Middle frontal gyrus (tissue), 1 donor: Measurements from ENCODE around the gene ATP11A.
"Not testable (repeated sequence)": the region's sequence is repeated elsewhere in the genome, so short reads cannot be mapped to it uniquely, and the experiment has no call there.

Experiments
- DNase-seq: peaks from one replicate; pipeline ENCODE4 v3.0.0-alpha.2; 2015; ENCODE audit warnings: low spot score; ENCODE audit errors: extremely low spot score

The ATP11A gene

DNA sequence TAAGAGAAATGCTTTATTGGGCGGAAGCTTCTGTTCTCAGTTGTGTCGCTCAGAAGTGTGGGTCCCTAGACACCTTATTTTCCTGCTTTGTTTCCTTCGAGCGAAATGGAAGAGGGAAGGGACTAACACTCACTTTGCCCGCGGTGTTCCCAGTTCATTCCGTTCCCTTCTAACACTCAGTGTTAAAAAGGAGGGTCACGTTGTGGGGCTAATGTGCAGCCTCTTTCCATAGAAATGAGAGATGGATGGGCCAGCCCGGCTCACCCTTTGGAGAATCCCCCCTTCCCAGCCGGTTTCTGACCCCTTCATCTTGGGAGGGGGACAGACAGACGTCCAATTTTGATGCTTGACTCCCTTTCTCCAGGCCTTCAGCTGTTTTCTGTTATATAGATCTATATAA, 2.3 kb downstream of the ATP11A start:
- no peak for DNase-seq

DNA sequence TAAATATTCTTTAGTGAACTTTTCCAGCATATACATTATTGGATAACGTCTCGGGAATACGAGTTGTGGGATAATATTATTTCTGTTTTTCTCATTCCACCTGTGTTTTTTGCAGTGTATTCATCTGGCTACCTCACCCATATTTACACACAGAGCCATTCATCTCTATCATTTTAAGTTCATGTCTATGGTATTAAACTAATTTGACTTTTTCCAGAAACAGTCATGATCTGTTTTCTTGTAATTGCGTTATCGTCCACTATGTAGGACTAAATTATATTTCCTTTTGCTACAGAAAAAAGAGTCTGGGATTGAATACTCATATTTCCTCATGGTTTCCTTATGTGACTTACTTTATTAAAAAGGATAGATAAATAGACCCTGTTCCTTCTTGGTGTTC, 2.7 kb downstream of the ATP11A start:
- no peak for DNase-seq

DNA sequence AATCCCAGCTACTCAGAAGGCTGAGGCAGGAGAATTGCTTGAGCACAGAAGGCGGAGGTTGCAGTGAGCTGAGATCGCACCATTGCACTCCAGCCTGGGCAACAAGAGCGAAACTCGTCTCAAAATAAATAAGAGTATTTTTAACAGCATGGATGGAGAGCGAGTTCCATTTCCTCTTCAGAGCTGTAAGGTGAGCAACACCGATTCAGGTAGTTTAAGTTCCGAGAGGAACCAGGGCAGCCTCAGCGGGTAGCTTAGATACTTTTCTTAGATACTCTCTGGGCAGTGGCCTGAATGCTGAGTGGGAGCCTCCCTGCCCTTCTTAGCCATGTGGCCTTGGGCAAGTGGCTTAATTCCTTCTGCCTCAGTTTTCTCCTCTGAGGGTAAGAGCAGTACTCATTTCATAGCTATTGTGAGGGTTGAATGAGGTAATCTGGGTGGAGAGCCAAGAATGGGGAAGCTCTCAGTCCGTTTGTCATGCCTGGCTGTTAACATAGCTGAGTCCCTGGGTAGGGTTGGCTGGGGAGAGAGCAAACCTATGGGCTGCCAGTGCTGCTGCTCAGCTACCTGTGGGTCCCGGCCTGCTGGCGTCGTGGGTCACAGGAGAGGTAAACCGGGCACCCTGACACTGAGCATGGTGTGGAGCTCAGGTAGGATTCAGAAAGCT, 4.1 kb downstream of the ATP11A start:
- no peak for DNase-seq

DNA sequence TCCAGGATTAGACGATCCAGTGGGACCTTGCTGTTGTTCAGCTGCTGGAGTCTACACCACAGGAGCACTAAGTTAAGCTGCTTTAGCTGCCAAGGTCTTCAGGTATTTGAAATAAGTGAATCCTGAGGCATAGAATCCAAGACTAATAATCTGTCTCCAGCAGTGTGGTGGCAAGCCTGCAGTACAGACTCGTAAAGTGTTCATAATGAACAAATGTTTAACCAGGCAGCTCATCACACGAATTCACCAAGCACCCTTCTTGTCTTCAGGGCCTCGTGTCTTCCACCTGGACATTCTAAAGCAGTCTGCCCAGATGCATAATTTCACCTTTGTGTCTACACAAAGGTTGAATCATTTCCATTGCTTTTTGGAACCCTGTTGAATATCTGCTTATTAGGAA, 5.3 kb downstream of the ATP11A start:
- no peak for DNase-seq

DNA sequence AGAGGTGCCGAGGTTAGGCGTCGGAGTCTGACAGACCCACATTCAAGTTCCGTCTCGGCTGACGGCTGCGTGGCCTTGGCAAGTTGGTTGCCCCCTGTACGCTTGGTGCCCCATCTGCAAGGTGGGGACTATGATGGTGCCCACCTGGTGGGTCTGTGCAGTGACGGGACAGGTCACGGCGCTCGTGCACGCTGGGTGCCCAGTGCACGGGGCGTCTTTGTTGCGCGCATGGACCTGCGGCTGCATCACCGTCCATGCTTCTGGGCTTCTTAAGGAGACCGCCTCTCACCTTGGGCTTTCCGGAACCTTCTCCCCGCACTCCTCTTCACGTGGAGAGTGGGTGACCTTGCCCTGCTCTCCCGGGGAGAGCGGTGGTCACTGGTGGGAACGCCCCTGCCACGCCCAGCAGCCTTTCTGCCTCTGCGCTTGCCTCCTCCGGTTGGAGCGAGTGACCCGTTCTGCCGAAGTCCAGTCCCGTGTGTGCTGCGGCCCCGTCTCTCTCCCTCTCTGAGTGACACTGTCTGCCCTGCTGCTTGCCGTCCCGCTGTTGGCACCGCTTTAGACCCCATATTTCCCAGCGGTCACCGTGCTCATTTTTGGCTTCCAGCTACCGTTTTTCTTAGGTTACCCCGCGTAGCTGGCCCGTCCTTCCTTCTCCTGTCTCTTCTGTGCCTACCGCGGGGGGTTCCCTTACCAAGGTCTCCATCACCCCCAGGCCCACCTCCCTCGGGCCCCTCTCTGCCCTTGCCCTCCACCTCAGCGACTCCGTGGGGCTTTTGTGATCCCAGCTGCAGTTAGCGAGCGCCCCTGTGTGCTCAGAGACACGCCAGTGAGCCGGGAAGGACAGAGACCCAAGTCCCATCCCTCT, 6.4 kb downstream of the ATP11A start:
- DNase-seq: no peak

DNA sequence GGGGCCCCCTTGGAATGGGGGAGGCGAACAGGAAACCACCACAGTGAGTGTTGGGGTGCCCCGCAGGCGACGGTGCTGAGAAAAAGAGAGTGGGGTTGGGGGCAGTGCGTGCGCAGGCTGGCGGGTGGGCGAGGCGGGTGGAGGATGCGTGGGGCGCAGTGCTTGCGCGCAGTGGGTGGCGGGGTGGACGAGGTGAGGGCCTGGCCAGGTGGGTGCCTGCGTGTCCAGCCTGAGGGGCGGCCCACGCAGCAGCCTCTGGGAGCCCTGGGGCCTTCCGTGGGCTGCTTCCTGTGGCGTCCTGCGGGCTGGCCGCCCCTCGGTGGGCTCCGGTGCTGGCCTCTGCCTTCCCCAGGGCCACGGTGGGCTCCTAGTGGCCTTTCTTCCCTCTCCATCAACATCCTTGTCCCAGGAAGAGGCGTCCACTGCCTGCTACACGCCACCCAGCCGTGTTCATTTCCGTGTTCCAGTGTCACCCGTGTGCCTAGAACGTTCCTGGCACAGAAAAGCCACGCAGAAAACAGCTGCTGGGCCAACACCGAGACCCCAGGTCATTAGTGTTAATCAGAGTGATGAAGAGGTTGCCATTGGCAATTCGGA, 7.1 kb downstream of the ATP11A start:
- DNase-seq: no peak

DNA sequence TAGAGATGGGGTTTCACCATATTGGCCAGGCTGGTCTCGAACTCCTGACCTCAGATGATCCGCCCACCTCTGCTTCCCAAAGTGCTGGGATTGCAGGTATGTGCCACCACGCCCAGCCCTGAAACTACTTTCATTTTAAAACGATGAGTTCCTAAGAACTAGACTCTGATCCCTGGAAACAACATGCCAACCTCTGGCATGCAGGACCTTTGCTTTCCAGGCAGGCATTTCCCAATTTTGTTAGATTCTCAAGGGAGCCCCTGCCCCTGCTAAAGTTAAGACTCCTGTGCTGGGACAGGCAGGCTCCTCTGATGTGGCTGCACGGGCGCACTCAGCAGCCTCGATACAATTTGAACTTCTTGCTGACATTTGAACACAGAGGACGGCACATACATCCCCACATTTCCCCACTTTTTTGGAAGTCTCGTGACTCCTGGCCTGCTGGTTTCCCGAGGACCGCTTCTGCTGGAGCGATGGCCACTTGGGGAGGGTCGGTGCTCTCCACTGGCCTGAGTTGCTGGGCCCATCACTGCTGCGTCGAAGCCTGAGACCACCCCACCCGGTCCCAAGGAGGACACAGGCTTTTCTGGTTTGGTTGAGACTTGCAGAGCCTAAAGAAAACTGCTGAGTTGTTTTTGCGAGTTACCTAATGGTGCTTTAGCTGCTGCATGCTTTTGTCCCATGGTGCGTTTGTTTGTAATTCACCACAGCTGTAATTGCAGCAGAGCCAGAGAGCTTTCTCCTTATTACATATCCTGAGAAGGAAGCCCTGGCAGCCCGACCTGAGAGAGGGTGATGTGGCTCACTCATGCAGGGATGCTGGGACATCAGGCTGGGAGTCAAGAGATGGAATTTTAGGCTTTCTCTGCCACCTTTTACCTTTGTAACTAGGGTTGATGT, 8.2 kb downstream of the ATP11A start:
- no peak for DNase-seq

DNA sequence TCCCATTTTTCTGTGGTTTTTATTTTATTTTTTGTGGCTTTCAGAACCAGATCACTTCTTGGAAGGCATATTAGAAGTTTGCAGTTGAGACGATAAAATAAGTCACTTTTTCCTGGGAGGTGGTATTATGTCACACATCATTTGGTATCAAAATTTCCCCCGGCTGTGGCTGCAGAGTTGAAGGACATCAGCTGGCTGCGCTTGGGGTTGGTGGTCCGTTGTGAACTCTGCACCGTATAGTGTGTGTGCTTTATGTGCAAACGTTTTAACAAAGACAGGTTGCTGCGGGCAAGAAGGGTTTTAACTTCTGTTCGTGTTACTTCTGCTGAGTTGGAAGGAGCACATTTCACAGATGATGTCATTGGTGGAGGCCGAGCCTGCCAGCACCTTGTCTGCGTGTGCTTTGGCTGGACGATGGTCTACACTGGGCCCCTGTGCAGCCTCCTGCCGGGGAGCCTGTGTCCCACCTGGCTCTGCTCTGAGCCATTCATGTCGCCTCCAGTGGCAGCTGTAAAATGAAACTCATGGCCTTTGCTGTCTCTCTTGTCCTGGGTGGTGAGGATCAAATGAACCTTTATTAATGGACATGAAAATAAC, 9.6 kb downstream of the ATP11A start:
- no peak for DNase-seq

DNA sequence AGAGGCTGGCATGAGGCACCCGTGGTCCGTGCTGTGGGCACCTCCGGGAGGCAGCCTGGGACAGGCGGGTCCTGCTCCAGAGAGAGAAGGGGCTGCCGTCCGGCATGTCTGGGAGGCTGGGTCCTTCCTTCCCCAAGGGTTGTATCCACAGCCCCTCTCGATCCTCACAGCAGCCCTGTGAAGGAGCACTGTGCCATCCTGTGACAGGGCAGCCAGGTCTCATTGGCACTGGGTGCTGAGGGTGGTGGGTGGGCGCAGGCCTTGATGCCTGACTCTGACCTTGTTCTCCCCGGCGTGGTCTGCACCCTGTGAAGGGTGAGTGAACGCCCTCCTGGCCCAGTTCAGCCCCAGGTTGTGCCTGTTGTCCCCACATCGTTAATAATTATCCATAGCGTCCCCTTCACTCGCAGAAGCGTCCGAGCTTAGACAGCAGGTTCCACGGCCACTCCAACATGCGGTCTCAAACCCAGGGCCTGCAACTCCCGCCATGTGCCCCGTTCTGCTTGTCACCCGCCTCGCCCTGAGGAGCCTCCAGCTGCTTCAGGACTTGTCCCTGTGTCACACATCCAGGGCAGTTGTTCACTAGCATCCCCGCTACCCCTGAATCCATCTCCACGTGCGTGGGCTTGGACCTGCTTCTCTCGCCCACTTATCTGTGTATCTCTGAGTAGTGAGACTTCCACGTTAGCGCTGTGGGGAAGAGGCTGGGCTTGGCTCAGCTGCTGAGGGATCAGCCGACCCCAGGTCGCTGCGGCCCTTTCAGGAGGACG, 10.6 kb downstream of the ATP11A start:
- no peak for DNase-seq

DNA sequence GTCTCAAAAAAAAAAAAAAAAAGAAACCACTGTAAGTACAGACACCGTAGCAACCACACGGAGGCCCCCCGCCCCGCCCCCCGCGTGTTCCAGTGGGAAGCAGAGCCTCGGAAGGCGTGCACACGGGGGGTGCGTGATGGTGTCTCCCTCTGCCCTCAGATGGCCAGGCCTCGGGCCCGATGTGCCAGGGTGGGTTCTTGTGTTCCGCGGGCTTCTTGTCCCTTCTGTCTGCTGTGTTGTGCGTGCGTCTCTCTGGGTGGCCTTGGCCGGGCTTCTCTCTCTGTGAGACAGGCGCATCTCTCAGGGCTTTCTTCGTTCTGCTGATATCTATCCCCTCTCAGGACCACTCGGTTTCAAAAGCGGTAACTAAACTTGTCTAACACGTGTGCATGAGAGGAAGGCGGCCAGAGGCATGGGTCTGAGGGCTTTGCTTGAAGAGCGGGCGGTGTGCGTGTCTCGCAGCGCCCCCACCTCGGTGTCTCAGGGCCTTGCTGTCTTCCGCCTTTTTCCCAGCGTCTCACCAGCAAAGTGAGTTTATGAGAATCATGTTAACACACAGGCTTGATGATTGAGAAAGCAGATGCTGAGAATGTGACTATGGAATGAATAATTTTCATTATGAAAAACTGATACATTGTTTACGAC, 12.6 kb downstream of the ATP11A start:
- no peak for DNase-seq

DNA sequence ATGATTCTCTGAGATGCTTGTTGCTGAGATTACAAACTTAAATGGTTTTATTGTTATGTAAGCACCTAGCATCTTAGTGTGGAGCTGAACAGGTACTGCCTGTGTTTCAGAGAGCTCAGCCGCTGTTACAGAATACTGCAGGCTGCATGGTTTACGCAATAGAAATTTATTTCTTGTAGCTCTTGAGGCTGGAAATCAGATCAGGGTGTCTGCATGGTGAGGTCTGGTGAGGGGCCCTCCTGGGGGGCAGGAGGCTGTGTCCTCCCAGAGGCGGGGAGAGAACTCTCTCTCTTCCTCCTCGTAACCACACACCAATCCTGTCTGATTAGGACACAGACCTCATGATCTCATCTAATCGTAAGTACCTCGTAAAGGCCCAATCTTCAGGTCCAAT, 13.1 kb downstream of the ATP11A start:
- no peak for DNase-seq

DNA sequence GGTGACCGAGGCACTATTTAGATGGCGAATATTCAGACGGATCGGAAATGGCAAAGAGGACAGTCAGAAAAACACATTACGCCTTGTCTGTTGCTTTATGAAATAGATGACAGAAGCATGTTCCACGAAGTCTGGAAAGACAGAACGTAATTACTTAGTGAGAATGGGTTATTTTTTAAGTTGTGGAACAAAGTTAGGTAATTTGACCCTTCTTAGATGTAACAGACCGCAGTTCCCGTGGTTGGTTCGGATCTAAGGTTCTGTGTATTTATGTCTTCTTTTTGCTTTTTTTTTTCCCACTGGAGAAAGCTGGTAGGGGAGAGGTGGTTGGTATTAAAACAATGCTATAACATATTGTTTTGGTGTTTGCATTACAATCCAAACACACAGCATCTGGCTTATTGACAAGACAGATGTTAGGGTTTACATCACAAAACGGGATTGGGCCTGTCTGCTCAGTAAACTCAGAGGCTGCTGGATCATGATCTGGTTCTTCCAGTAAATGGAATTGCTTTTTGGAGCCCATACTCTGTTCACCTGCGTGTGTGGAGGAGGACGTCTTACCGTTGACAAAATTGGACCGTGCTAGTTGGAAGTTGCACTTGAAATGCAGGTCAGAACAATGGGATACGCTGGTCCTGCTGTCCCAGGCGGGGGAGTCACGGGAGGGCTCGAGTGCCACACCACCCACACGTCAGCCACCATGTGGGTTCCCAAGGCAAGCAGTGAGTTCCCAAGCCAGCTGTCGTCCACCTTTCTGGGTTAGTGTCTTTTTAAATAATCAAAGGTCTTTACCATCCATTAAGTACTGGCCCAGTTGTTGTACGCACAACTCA, 13.8 kb downstream of the ATP11A start:
- no peak for DNase-seq

DNA sequence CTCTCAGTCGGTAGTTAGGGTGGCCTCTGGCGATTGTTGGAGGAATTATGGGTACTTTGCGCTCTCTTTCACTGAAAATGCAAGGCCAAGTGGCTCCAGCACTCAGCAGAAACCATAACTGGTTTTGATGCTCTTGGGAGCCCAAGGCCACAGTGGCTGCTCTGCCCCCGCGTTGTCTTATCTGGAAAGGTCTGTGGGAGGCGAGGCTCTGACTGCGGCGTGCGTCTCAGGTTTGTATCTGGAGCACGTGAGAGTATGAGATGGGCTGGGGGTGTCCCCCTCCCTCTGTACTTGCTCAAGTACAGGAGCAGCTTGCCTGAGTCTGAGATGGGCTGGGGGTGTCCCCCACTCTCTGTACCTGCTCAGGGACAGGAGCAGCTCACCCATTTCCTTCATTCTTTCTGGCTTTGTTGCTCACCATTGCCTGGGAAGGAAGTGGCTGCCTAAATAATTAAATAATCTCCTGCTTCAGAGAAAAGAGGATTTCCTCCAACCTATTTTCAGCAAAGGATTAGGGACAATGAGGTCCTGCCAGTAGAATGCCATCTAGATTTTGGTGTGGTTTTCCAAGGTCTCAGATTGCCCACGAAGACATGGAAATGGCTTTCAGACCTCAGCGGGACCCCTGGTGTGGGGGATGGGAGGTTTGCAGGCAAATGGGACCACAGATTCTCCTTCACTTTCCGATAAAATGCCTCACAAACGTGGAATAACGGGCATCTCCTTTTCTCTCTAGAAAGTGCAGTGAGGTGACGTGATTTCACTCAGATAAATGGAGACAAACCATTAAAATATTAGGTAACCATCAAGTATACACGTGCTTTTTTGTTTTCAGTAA, 14.7 kb downstream of the ATP11A start:
- no peak for DNase-seq

DNA sequence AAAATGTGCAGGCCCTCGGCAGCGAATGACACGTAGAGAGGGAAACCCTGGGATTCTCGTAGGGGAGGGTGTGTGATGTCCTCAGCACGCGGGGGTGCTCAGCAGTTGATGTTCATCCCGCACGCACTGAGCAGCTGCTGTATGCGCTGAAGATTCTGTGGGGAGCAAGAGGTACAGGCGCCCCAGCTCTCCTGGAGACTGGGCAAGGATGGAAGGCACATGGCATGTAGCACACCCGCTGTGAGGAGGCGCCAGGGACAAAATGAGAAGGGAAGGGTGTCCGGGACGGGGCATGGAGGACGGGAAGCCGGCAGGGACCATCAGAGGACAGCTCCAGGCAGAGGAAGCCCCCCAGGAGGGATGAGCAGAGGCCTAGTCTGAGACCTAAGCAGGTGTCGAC, 15.4 kb downstream of the ATP11A start:
- no peak for DNase-seq

DNA sequence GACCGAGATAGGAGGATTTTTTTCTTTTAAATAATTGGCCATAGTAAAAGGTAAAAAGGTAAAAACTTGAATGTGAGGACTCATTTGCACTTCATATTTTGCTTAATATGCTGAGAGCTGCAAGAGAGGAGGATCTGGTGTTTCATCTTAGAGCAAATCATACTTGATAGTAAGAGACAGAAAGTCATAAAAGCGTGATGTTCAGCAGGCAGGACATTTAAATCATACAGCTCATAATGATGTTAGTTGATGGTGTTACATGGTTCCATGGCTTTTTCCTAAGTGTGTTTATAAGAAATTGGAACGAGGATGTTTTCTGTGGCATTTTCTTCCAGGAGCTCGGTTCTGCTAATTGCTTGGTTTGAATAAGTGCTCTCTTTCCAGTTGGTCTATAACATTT, 16.3 kb downstream of the ATP11A start:
- DNase-seq: no peak

DNA sequence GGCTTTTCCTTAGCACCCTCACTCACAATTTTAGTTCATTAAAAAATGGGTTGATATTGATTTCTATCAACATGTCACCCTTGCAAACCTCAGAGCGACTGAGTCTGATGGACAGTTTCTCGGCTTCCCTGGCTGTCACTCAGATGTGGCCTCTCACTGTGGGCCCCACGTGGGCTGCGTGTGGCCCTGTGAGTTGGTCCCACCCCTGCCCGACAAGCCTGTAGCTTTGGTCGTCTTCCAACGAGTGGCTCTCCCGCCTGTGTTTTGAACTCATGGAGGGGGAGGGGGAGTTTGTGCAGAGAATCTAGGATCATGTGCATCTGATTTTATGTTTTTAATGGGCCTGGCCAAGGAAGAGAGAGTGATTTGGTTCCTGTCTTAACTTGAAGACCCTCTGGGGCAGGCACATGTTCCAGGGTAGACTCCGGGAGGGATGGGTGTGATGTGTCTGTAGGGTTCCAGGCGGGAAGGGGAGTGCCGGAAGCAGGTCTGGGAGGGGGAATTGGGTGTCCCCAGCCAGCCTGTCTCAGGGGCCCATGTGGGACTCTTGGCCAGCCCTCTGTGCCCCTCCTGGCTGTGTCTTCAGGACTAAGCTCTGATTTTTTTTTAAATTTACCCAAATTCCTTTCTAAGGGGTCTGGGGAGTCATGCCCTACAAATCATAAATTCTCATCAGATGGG, 18.9 kb downstream of the ATP11A start:
- no peak for DNase-seq

DNA sequence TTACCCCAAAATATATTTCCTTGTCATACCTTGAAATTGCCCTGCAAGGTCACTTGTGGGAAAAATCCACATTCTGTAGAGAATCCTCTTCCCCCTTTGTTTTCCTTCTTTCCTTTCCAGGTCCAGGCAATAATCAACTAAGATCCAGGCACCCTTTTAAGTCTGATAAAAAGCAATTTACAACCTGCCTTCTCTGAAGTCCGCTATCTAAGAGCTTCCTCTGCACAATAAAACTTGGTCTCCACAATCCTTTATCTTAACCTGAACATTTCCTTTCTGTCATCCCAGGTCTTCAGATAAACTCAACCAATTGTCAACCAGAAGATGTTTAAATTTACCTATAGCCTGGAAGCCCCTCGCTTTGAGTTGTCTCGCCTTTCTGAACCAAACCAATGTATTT, 19.5 kb downstream of the ATP11A start:
- not testable (repeated sequence) for DNase-seq
